Measurements from ENCODE around the gene SERPINB6.

SERPINB6 gene

GRCh38 chr6:2960935-2961334 lies 10.4 kb downstream of the SERPINB6 start:
- no peak overlapping the region for H3K4me3 ChIP-seq
- H3K27ac ChIP-seq = no peak overlapping the region
- H3K36me3 ChIP-seq (ENCODE audit: insufficient read depth, low read length) = no peaks in the 10 kb centered on the region
- no peak for DNase-seq (ENCODE audit: low read depth, low spot score)
- H3K9me3 ChIP-seq (ENCODE audit: low read depth, low read length) = no peaks in the 10 kb centered on the region
- no peak overlapping the region for H3K9ac ChIP-seq (ENCODE audit: insufficient read length)
- no peak for TF ChIP-seq FOXP2 (optimal IDR thresholded peaks at IDR 0.05; ENCODE audit: control extremely low read depth, extremely low read length, insufficient read depth)
- no peak for TF ChIP-seq POLR2AphosphoS5 (IDR thresholded peaks at IDR 0.05; ENCODE audit: borderline replicate concordance, low read depth, low read length)
- no peak for TF ChIP-seq EZH2 (IDR thresholded peaks at IDR 0.05)

- no peak for TF ChIP-seq EZH2 (IDR thresholded peaks at IDR 0.05)
- no peak for TF ChIP-seq POLR2AphosphoS5 (IDR thresholded peaks at IDR 0.05; ENCODE audit: borderline replicate concordance, low read depth, low read length)
- TF ChIP-seq FOXP2 (optimal IDR thresholded peaks at IDR 0.05; ENCODE audit: control extremely low read depth, extremely low read length, insufficient read depth) = no peak
- no peak overlapping the region for H3K27ac ChIP-seq
- H3K9ac ChIP-seq (ENCODE audit: insufficient read length) = no peak overlapping the region
- no peak overlapping the region for H3K4me3 ChIP-seq
- no peaks in the 10 kb centered on the region for H3K9me3 ChIP-seq (ENCODE audit: low read depth, low read length)
- H3K36me3 ChIP-seq (ENCODE audit: insufficient read depth, low read length) = no peaks in the 10 kb centered on the region
- DNase-seq (ENCODE audit: low read depth, low spot score) = no peak
Measured at GRCh38 chr6:2959909-2960719, 11.3 kb downstream of the SERPINB6 start.

DNA sequence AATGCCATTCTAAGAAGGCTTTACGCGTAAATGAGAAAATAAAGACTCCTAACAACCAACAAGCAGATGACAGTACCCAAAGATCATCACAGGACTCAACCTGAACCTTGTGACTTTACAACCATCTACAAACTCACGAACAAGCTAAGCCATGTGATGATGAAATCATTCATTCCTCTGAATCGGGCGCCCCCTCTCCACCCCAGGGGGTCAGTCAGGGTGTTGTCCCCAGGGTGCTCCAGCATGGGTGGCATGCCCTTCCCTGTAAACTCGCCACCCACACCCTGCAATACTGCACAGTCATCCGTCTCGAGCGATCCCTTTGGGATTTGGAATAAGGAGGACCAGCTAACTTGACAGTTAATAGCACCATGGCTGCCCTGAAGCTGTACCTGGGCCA lies 12.6 kb downstream of the SERPINB6 start:
- no peaks in the 10 kb centered on the region for H3K9me3 ChIP-seq (ENCODE audit: low read depth, low read length)
- DNase-seq (ENCODE audit: low read depth, low spot score) = no peak
- H3K9ac ChIP-seq (ENCODE audit: insufficient read length) = no peak overlapping the region
- H3K4me3 ChIP-seq = no peak overlapping the region
- no peak for TF ChIP-seq EZH2 (IDR thresholded peaks at IDR 0.05)
- no peak for TF ChIP-seq FOXP2 (optimal IDR thresholded peaks at IDR 0.05; ENCODE audit: control extremely low read depth, extremely low read length, insufficient read depth)
- no peak for TF ChIP-seq POLR2AphosphoS5 (IDR thresholded peaks at IDR 0.05; ENCODE audit: borderline replicate concordance, low read depth, low read length)
- H3K27ac ChIP-seq = no peak overlapping the region
- no peaks in the 10 kb centered on the region for H3K36me3 ChIP-seq (ENCODE audit: insufficient read depth, low read length)

- Histone ChIP-seq H3K9me3 (ENCODE audit: low read depth, low read length) (no peaks in the 10 kb centered on the region), H3K4me3 (no peak overlapping the region), H3K27ac (no peak overlapping the region), H3K9ac (ENCODE audit: insufficient read length) (no peak overlapping the region), H3K36me3 (ENCODE audit: insufficient read depth, low read length) (no peaks in the 10 kb centered on the region)
- TF ChIP-seq FOXP2 (optimal IDR thresholded peaks at IDR 0.05; ENCODE audit: control extremely low read depth, extremely low read length, insufficient read depth) (no peak), POLR2AphosphoS5 (IDR thresholded peaks at IDR 0.05; ENCODE audit: borderline replicate concordance, low read depth, low read length) (no peak), EZH2 (IDR thresholded peaks at IDR 0.05) (no peak)
- DNase-seq (ENCODE audit: low read depth, low spot score) = no peak
Measured at GRCh38 chr6:2958331-2958711, 13.0 kb downstream of the SERPINB6 start.

DNA sequence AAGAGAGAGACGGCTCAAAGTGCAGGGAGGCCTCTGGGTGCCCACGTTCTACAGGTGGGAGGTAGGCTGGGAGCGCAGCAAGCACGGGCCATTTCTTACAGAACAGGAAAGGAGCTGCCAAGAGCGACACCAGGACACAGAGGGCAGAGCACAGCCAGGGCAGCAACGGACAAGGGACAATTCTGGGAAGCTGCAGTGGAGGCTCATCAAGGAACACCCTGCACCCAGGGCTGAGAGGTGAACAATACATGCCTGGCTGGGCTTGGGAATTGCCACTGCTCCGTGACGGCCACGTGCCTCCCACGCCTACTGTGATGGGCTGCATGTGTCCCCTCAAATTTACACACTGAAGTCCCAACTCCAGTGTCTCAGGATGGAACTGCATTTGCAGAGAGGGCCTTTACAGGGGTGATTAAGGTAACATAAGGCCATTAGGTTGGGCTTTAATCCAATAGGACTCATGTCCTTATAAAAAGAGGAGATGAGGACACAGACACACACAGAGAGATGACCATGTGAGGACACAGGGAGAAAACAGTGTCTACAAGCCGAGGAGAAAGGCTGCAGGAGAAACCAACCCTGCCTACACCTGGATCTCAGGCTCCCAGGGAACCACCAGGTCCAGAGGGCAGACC lies 13.6 kb downstream of the SERPINB6 start:
- Histone ChIP-seq H3K9me3 (ENCODE audit: low read depth, low read length) (no peaks in the 10 kb centered on the region), H3K9ac (ENCODE audit: insufficient read length) (no peak overlapping the region), H3K36me3 (ENCODE audit: insufficient read depth, low read length) (no peaks in the 10 kb centered on the region), H3K27ac (no peak overlapping the region), H3K4me3 (no peak overlapping the region)
- DNase-seq (ENCODE audit: low read depth, low spot score) = no peak
- no peak for TF ChIP-seq FOXP2 (optimal IDR thresholded peaks at IDR 0.05; ENCODE audit: control extremely low read depth, extremely low read length, insufficient read depth)
- no peak for TF ChIP-seq POLR2AphosphoS5 (IDR thresholded peaks at IDR 0.05; ENCODE audit: borderline replicate concordance, low read depth, low read length)
- no peak for TF ChIP-seq EZH2 (IDR thresholded peaks at IDR 0.05)

GRCh38 chr6:2956930-2957685 lies 14.3 kb downstream of the SERPINB6 start:
- Histone ChIP-seq H3K9ac (ENCODE audit: insufficient read length) (no peak overlapping the region), H3K36me3 (ENCODE audit: insufficient read depth, low read length) (no peaks in the 10 kb centered on the region), H3K27ac (no peak overlapping the region), H3K4me3 (no peak overlapping the region), H3K9me3 (ENCODE audit: low read depth, low read length) (no peaks in the 10 kb centered on the region)
- DNase-seq (ENCODE audit: low read depth, low spot score) = no peak
- no peak for TF ChIP-seq EZH2 (IDR thresholded peaks at IDR 0.05)
- no peak for TF ChIP-seq FOXP2 (optimal IDR thresholded peaks at IDR 0.05; ENCODE audit: control extremely low read depth, extremely low read length, insufficient read depth)
- TF ChIP-seq POLR2AphosphoS5 (IDR thresholded peaks at IDR 0.05; ENCODE audit: borderline replicate concordance, low read depth, low read length) = no peak

GRCh38 chr6:2953098-2953497 lies 18.3 kb downstream of the SERPINB6 start:
- no peak for TF ChIP-seq POLR2AphosphoS5 (IDR thresholded peaks at IDR 0.05; ENCODE audit: borderline replicate concordance, low read depth, low read length)
- TF ChIP-seq FOXP2 (optimal IDR thresholded peaks at IDR 0.05; ENCODE audit: control extremely low read depth, extremely low read length, insufficient read depth) = no peak
- no peak for TF ChIP-seq EZH2 (IDR thresholded peaks at IDR 0.05)
- no peak overlapping the region for H3K9ac ChIP-seq (ENCODE audit: insufficient read length)

GRCh38 chr6:2952557-2953095 lies 18.7 kb downstream of the SERPINB6 start:
- Histone ChIP-seq H3K27ac (no peak overlapping the region), H3K36me3 (ENCODE audit: insufficient read depth, low read length) (no peaks in the 10 kb centered on the region), H3K9ac (ENCODE audit: insufficient read length) (no peak overlapping the region), H3K4me3 (no peak overlapping the region), H3K9me3 (ENCODE audit: low read depth, low read length) (no peaks in the 10 kb centered on the region)
- DNase-seq (ENCODE audit: low read depth, low spot score) = peak; percentile 14
- no peak for TF ChIP-seq FOXP2 (optimal IDR thresholded peaks at IDR 0.05; ENCODE audit: control extremely low read depth, extremely low read length, insufficient read depth)
- no peak for TF ChIP-seq EZH2 (IDR thresholded peaks at IDR 0.05)
- no peak for TF ChIP-seq POLR2AphosphoS5 (IDR thresholded peaks at IDR 0.05; ENCODE audit: borderline replicate concordance, low read depth, low read length)

More at GRCh38 chr6:2953098-2953497, 18.3 kb downstream of the SERPINB6 start:
- Histone ChIP-seq H3K36me3 (ENCODE audit: insufficient read depth, low read length) (no peaks in the 10 kb centered on the region), H3K27ac (no peak overlapping the region), H3K4me3 (no peak overlapping the region), H3K9me3 (ENCODE audit: low read depth, low read length) (no peaks in the 10 kb centered on the region)
- DNase-seq (ENCODE audit: low read depth, low spot score) = no peak
